NCI-H1436 treated with DMSO at 0.1 percent for 48 hours (cell line): ENCODE data around the gene VN1R5.

ENCODE experiments used
- DNase-seq: peaks from one replicate; lab custom pipeline; 2025; lab: John Stamatoyannopoulos, UW

The VN1R5 gene

DNA sequence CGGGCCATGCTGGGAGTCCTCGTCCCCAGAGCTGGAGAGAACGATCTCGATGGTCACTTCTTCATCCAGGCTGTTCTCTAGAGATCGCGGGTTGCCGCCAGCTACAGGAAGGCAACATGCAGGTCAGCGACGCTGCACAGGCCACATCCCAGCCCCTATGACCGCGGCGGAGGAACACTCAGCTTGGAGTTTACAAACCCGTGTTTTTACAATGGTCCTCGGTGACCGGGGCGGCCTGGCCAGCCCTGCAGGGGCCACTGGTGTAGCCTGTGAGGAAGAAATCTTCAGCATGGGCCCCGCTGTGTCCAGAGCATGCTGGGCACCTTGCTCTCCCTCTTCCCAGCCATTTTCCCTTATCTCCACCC, 45.3 kb downstream of the VN1R5 start:
- DNase-seq: no peak

DNA sequence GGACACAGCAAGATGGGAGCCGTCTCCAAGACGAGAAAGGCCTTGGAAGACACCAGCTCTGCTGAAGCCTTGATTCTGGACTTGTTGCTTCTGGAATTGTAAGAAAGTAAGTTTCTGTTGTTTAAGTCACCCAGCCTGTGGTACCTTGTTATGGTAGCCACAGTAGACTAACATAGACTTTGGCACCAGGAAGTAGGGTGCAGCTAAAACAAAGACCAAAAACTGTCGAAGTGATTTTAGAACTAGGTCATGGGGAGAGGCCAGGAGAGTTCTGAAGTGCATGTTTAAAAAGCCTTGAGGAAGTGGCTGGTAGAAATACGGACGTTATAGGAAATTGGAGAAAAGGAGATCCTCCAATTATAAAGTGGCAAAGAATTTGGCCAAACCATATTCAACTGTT, 47.3 kb downstream of the VN1R5 start:
- no peak for DNase-seq

DNA sequence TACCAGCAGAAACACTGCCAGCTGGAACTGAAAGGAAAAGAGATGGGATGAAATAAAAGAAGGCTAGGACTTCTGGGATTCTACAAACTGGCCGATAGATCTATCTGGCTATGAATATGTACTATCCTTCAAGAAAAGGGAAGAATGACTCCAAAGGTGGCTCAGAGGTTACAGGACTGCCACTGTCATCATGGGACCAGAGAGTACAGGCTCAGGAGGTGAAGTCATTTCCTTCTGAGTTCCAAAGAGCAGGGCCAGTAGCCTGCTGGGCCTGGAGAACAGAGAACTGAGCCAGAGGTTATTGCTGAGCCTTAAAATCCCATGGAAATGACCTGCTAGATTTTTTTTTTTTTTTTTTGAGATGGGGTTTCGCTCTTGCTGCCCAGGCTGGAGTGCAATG, 48.2 kb downstream of the VN1R5 start:
- DNase-seq: no peak
